Measurements from ENCODE around the gene ORC5. TPM values are rescaled to one million over a fixed set of nuclear protein-coding genes. Genes with fewer than 3 reads are reported as not detected.

The ORC5 gene
- total RNA-seq, 1 experiment from 2014 or later, result 37.0 TPM

GRCh38 chr7:104208421-104208780 is 588 bp upstream of the ORC5 start:
- H3K4me3 Mint-ChIP-seq (ENCODE audit: unreplicated experiment), result peak overlapping the region; percentile 99
- H3K36me3 Mint-ChIP-seq (ENCODE audit: insufficient read depth, unreplicated experiment), result peaks cover 15% of the 10 kb centered on the region
- DNase-seq, result no peak
- Histone ChIP-seq H3K9me3 (peaks cover 3% of the 10 kb centered on the region; the same call in 1 of the 2 replicates), H3K4me3 (ENCODE audit: low read depth, low read length) (peak overlapping the region; percentile 96), H3K36me3 (ENCODE audit: control insufficient read depth, insufficient read depth, low read length) (no peaks in the 10 kb centered on the region), H3K27me3 (replicated peaks; ENCODE audit: control insufficient read depth, insufficient read depth, low read length) (no peaks in the 10 kb centered on the region), H3K4me1 (peaks cover 8% of the 10 kb centered on the region; the same call in 1 of the 2 replicates)
- TSS peak; percentile 96 for BruUV-seq (replicated peaks)
- no peak for TF ChIP-seq CTCF (IDR thresholded peaks at IDR 0.05; ENCODE audit: insufficient read depth in 1 of 2, low read depth in 1 of 2, low read length in 1 of 2, severe bottlenecking in 1 of 2, unreplicated experiment in 1 of 2)
- POLR2A ChIA-PET, result interaction anchor here (0.6 kb wide), 1 partner anchor 154 kb away, joined by 5 read pairs; no protein-coding TSS in a partner anchor
- intact Hi-C loops (cut with micrococcal nuclease; ENCODE audit: unreplicated experiment), result no loop called here
- H3K27ac Mint-ChIP-seq (ENCODE audit: unreplicated experiment), result peak overlapping the region; percentile 95
- peaks cover 6% of the 10 kb centered on the region for H3K27me3 Mint-ChIP-seq (ENCODE audit: insufficient read depth, unreplicated experiment)
- H3K4me1 Mint-ChIP-seq (ENCODE audit: low read depth, unreplicated experiment), result peaks cover 16% of the 10 kb centered on the region
- peaks cover 10% of the 10 kb centered on the region for H3K9me3 Mint-ChIP-seq (ENCODE audit: unreplicated experiment)
- CTCF ChIA-PET, result no interaction called here

GRCh38 chr7:104207348-104207730 is 474 bp downstream of the ORC5 start:
- BruUV-seq (replicated peaks), result TSS peak; percentile 71
- H3K4me1 ChIP-seq, result peaks cover 8% of the 10 kb centered on the region; the same call in 1 of the 2 replicates
- H3K4me3 Mint-ChIP-seq (ENCODE audit: unreplicated experiment), result peak overlapping the region; percentile 99
- peaks cover 2% of the 10 kb centered on the region for H3K9me3 Mint-ChIP-seq (ENCODE audit: unreplicated experiment)
- TF ChIP-seq CTCF (IDR thresholded peaks at IDR 0.05; ENCODE audit: insufficient read depth in 1 of 2, low read depth in 1 of 2, low read length in 1 of 2, severe bottlenecking in 1 of 2, unreplicated experiment in 1 of 2), result no peak
- H3K4me3 ChIP-seq (ENCODE audit: low read depth, low read length), result peak overlapping the region; percentile 96
- intact Hi-C loops (cut with micrococcal nuclease; ENCODE audit: unreplicated experiment), result no loop called here
- POLR2A ChIA-PET, result no interaction called here
- peaks cover 16% of the 10 kb centered on the region for H3K4me1 Mint-ChIP-seq (ENCODE audit: low read depth, unreplicated experiment)
- H3K36me3 Mint-ChIP-seq (ENCODE audit: insufficient read depth, unreplicated experiment), result peaks cover 22% of the 10 kb centered on the region
- CTCF ChIA-PET, result no interaction called here
- no peak for DNase-seq
- no peaks in the 10 kb centered on the region for H3K27me3 ChIP-seq (replicated peaks; ENCODE audit: control insufficient read depth, insufficient read depth, low read length)
- no peaks in the 10 kb centered on the region for H3K27me3 Mint-ChIP-seq (ENCODE audit: insufficient read depth, unreplicated experiment)
- peak overlapping the region; percentile 95 for H3K27ac Mint-ChIP-seq (ENCODE audit: unreplicated experiment)
- H3K9me3 ChIP-seq, result peaks cover 3% of the 10 kb centered on the region; the same call in 1 of the 2 replicates
- peaks cover 3% of the 10 kb centered on the region for H3K36me3 ChIP-seq (ENCODE audit: control insufficient read depth, insufficient read depth, low read length)

GRCh38 chr7:104206841-104207240 is 972 bp downstream of the ORC5 start:
- no TSS peak for BruUV-seq (replicated peaks)
- DNase-seq, result no peak
- ChIA-PET POLR2A (no interaction called here), CTCF (no interaction called here)
- TF ChIP-seq CTCF (IDR thresholded peaks at IDR 0.05; ENCODE audit: insufficient read depth in 1 of 2, low read depth in 1 of 2, low read length in 1 of 2, severe bottlenecking in 1 of 2, unreplicated experiment in 1 of 2), result no peak
- Histone ChIP-seq H3K4me3 (ENCODE audit: low read depth, low read length) (peak overlapping the region; percentile 96), H3K9me3 (peaks cover 3% of the 10 kb centered on the region; the same call in 1 of the 2 replicates), H3K36me3 (ENCODE audit: control insufficient read depth, insufficient read depth, low read length) (peaks cover 3% of the 10 kb centered on the region), H3K4me1 (peaks cover 8% of the 10 kb centered on the region; the same call in 1 of the 2 replicates), H3K27me3 (replicated peaks; ENCODE audit: control insufficient read depth, insufficient read depth, low read length) (no peaks in the 10 kb centered on the region)
- Mint-ChIP-seq H3K27me3 (ENCODE audit: insufficient read depth, unreplicated experiment) (no peaks in the 10 kb centered on the region), H3K9me3 (ENCODE audit: unreplicated experiment) (no peaks in the 10 kb centered on the region), H3K27ac (ENCODE audit: unreplicated experiment) (peak overlapping the region; percentile 95), H3K4me3 (ENCODE audit: unreplicated experiment) (peak overlapping the region; percentile 99), H3K36me3 (ENCODE audit: insufficient read depth, unreplicated experiment) (peaks cover 27% of the 10 kb centered on the region), H3K4me1 (ENCODE audit: low read depth, unreplicated experiment) (peaks cover 16% of the 10 kb centered on the region)
- intact Hi-C loops (cut with micrococcal nuclease; ENCODE audit: unreplicated experiment), result no loop called here
